ACHN (cell line): ENCODE measurements around the gene UCN.
"Not testable (repeated sequence)": the region's sequence is repeated elsewhere in the genome, so short reads cannot be mapped to it uniquely, and the experiment has no call there.

Source experiments
- DNase-seq: peaks from one replicate; pipeline ENCODE4 v3.0.0-alpha.2; 2015
- in situ Hi-C: cut with HindIII; loops from 2 replicates; pipeline ENCODE4 v1.10.0; 2017; ENCODE audit warnings: low sequenced_read_pairs, low pct_ligation_motif_present, low pct_unique_long_range_greater_than_20kb

The UCN gene

GRCh38 chr2:27319839-27320238 is 11.6 kb upstream of the UCN start:
- in situ Hi-C loops, DNase-seq: not testable (repeated sequence)

DNA sequence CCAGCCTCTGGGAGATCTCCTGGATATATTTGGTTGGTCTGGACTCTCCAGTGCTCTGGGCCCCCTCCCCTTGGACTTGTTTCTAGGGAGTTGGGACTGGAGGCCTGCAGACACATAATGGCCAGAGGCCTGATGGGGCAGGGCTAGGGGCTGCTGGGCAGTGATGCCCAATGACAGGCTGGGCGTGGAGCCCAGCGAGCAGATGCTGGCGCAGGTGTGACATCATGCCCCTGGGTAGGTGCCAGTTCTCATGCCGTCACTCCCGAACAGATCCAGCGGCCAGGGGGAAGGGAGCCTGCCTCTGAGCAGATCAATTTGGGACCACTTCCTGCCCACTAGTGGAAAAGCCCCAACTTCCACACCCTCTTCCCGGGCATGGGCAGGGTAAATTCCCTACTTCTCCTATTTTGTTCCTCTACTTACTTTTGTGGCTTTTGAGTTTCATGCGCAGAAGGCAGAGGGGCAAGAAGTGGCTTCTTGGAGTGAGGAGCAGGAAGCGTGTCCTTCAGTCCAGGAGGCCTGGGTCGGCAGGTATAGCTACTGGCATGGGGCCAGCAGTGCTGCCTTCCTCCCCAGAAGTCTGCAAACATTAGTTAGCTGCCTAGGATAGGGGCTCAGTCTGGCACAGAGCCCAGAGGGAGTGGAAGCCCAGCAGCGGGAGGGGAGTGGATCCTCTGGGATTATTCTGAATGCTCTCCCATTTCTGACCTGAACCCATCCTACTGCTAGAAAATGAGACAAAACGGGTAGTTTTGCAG is 8.6 kb upstream of the UCN start:
- no peak for DNase-seq
- in situ Hi-C loops: no loop called here

DNA sequence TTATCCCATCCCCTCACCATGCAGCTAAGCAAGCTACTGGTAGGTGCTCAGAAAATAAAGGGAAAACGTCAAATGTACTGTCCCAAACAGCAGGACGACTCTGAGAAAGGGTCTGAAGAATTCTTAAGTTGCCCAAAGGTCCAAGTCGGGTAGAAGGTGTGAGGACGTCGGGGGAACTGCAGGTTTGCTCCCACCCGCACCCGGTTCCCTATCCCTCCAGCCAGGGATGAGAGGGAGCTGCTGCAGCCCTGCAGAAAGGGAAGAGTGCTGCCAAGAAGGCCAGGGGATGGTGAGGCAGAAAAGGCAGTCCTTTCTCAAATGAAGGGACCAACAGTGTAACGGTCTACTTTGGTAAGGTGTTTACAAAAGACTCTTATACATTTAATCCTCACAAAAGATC is 6.9 kb upstream of the UCN start:
- no peak for DNase-seq
- in situ Hi-C loops: no loop called here

GRCh38 chr2:27314709-27315108 is 6.5 kb upstream of the UCN start:
- DNase-seq: no peak
- in situ Hi-C loops: no loop called here

- DNase-seq: no peak
Measured at GRCh38 chr2:27313882-27314645, 5.8 kb upstream of the UCN start.

DNA sequence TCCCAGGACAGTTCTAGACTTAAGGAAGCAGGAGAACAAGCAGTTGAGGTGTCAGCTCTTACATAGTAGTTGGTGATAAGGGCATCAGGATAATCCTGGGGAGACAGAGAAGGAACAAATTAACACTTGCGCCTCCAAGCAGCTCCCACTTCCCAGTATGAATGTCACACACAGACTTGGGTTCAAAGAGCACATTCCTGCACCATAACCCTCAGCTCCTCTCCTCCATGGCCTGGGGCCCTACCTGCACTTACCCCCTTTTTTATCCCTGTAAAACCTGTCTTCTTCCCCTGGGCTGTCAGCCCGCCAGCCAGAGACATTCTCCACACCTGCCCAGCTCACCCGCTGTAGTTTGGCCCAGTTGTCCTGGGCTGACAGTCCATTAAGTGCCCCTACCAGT is 3.9 kb upstream of the UCN start:
- in situ Hi-C loops: no loop called here
- no peak for DNase-seq

More at GRCh38 chr2:27313882-27314645, 5.8 kb upstream of the UCN start:
- in situ Hi-C loops: no loop called here

DNA sequence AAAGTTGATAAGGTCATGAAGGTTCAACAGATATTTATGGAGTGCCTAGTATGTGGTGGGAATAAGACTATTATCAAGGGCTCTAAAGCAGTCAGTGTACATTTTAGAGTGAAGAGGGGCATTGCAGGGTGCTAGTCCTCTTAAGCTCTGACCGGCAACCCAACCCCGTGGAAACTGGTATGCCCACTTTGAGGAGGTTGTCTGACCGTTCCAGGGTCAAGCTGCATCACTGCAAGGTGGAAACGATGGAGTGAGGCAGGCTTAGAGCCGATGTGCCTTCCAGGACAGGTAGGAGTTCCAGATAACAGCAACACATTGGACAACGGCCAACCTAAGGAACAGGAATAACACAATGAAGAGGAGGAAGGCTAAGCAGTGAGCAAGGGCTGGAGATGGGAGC is 1.4 kb upstream of the UCN start:
- no peak for DNase-seq
- in situ Hi-C loops: no loop called here

GRCh38 chr2:27307545-27308358 is 493 bp downstream of the UCN start:
- in situ Hi-C loops: no loop called here
- DNase-seq: no peak

GRCh38 chr2:27307287-27307544 is 1.0 kb downstream of the UCN start:
- in situ Hi-C loops: no loop called here
- no peak for DNase-seq

GRCh38 chr2:27306573-27307286 is 1.5 kb downstream of the UCN start:
- in situ Hi-C loops: no loop called here
- no peak for DNase-seq

GRCh38 chr2:27306136-27306535 is 2.1 kb downstream of the UCN start:
- in situ Hi-C loops: no loop called here
- no peak for DNase-seq

DNA sequence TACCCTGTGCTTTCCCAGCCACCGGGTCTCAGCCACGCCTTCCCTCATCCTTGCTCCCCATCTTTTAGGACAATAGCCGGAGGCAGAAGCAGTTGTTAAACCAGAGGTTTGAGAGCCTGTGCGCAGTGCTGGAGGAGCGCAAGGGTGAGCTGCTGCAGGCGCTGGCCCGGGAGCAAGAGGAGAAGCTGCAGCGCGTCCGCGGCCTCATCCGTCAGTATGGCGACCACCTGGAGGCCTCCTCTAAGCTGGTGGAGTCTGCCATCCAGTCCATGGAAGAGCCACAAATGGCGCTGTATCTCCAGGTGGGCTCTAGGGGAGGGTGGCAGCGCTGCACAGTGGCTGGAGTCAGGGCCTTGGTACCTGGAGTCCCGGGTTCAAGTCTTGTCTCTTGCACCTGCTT is 2.7 kb downstream of the UCN start:
- in situ Hi-C loops: no loop called here
- no peak for DNase-seq

GRCh38 chr2:27304488-27305240 is 3.6 kb downstream of the UCN start:
- no peak for DNase-seq
- in situ Hi-C loops: no loop called here

DNA sequence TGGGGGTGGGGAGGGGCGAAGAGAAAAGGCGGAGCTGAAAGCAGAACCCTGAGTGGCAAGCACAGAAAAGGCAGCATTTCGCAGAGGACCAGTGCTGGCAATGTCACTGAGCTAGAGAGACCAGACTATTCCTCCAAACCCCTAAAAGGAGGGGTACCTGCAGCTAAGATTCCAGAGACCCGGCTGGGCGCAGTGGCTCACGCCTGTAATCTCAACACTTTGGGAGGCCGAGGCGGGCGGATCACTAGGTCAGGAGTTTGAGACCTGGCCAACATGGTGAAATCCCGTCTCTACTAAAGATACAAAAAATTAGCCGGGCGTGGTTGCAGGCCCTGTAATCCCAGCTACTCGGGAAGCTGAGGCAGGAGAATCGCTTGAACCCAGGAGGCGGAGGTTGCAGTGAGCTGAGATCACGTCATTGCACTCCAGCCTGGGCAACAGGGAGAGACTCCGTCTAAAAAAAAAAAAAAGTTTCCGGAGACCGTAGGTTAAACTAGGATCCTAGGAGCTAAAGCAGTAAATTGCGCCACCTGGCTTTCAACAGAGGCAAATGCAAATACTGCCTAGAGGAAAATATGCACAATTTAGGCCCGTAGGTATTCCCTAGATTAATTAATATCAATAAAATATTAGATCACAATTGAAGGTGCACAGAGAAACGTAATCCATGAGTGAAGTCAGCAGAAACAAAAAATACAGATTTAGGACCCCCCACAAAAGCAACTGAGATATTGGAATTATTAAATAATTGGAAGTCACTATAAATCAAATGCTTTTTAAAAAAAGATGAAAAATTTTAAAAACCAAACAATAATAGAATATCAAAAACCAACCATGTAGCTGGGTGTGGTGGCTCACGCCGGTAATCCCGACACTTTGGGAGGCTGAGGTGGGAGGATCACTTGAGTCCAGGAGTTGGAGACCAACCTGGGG is 4.9 kb downstream of the UCN start:
- DNase-seq: peak; percentile 87
- in situ Hi-C loops: no loop called here

- in situ Hi-C loops, DNase-seq: not testable (repeated sequence)
Measured at GRCh38 chr2:27300606-27301005, 7.6 kb downstream of the UCN start.

DNA sequence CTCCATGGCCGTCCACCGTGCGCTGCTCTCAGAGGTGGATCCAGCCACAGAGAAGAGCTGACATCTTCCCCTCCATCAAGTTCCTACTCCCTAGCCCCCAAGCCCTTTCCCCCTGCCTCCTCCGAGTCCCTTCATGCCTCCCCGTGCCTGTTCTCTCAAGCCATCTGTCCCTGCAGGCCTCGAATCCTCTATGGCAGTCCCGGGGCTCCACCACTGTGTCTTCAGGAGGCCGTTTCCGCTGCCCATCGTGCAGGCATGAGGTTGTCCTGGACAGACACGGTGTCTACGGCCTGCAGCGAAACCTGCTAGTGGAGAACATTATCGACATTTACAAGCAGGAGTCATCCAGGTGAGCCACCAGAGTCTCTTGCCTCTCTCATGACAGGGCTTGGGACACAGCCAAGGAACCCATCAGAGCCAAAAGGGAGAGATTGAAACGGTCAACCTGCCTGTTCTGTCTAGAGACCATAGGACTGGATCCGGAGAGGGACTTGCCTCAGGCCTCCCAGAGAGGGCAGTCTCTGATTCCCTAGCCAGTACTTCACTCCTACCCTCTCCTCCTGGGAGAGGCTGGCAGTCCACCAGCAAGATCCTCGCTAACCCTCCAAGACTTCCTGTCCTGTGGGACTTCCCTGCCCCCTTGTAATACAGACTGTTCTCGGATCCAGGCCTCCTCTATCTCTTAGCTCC is 9.7 kb downstream of the UCN start:
- in situ Hi-C loops: no loop called here
- no peak for DNase-seq

- in situ Hi-C loops: no loop called here
- no peak for DNase-seq
Measured at GRCh38 chr2:27297195-27297594, 11.1 kb downstream of the UCN start.
